ENCODE measurements around the gene TMEM45B. TPM values are rescaled to one million over a fixed set of nuclear protein-coding genes. Genes with fewer than 3 reads are reported as not detected.
A peak's percentile ranks its signal among the peaks of the same experiment; 100 is the strongest.

TMEM45B gene
- total RNA-seq, 5 donors from 2014 or later (not counting 1 experiment from before 2014, with no cell fraction given), result 1.4 to 22.7 (median 14.3) TPM

DNA sequence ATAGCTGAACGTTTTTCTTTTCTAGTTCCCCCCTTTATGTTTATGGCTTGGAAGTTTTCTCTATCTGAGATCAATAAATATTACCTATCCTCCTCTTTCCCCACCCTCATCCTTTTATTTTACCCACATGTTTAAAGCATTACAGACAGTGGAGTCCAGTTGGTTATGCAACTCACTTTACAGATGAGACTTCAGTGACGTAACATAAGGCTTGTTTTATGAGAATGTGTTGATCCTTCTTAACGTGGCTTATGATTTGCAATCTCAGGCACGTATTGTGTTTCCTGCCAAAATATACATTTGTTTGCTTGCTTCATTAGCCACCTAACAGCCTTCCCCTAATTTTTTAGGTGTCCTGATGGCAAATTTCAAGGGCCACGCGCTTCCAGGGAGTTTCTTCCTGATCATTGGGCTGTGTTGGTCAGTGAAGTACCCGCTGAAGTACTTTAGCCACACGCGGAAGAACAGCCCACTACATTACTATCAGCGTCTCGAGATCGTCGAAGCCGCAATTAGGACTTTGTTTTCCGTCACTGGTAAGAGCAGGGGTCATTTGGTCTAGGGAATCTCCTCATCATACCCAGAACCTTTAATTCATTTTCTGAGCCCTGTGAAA, 36.6 kb downstream of the TMEM45B start:
- peak overlapping the region; percentile 99 to 100 for H3K27ac Mint-ChIP-seq
- peaks cover 35 to 51% (median 40%) of the 10 kb centered on the region in 3 donors for H3K4me1 Mint-ChIP-seq
- POLR2A ChIA-PET, result interaction anchor here in 1 of 2 donors (0.8 kb wide), 1 partner anchor 218 kb away, joined by 4 read pairs; the partner anchor contains the start of gene APLP2

DNA sequence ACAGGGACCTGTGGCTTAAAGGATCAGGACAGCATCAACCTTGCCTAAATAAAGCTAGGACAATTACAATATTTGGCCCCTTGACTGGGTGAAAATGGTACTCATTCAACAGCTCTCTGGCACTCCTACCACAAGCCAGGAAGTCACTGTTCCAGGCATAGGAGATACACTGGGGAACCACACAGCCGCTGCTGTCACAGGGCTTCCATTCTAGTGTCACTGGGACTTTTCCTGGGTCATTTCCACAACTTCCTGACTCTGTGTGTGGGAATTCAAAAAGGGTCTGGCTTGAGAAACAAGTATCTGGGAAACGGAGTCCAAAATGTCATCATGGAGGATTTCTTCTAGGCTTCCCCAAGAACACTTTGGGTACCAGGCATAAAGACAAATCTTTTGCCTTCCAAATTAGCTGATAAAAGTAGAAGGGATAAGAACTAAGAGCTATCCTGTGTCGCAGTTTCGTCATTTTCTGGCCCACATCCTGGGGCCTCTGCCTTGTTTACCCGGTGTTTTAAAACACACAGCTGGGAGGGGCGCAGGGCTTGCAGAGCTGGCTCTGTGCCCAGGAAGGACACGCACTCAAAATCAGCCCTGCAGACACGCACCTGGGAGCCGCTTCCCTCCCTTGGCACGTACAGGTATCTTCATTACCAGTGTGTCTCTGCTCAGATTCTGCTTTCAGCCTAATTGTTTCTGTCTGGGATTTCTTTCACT, 38.0 kb downstream of the TMEM45B start:
- Histone ChIP-seq H3K27ac (ENCODE audit: low read length) (peak overlapping the region; percentile 92), H3K27me3 (replicated peaks in 1 of 2; ENCODE audit: control insufficient read depth in 2 of 2, extremely low read depth in 1 of 2, insufficient read depth in 2 of 2, low read length in 1 of 2) (no peaks in the 10 kb centered on the region), H3K36me3 (ENCODE audit: control insufficient read depth in 2 of 2, extremely low read depth in 1 of 2, insufficient read depth in 1 of 2, low read length in 1 of 2) (no peaks in the 10 kb centered on the region), H3K4me1 (ENCODE audit: control insufficient read depth in 1 of 2, extremely low read depth in 1 of 2, insufficient read depth in 2 of 2, low read length in 2 of 2) (peaks cover 11 to 24% of the 10 kb centered on the region in 2 experiments), H3K4me3 (ENCODE audit: control insufficient read depth in 1 of 2, extremely low read depth in 1 of 2, low read length in 1 of 2) (peak overlapping the region in 1 of 2 donors; percentile 6), H3K9me3 (no peaks in the 10 kb centered on the region)
- ATAC-seq (replicated peaks in 1 of 4) (peak; percentile 87 to 94 (median 88)), DNase-seq (peak; percentile 68 to 95 (median 87))
- ChIA-PET POLR2A (interaction anchor here (0.6 to 0.7 kb wide), 2 partner anchors 8 to 1160 kb away, joined by 4 to 5 read pairs; no protein-coding TSS in a partner anchor), CTCF (interaction anchor here in 1 of 2 donors (1.1 to 1.2 kb wide), 2 partner anchors 39 to 86 kb away, joined by 3 to 4 read pairs; partner anchors contain the start of gene TMEM45B)
- Mint-ChIP-seq H3K27ac (peak overlapping the region; percentile 99 to 100), H3K4me3 (peak overlapping the region; percentile 64 to 71 (median 66)), H3K9me3 (no peaks in the 10 kb centered on the region), H3K4me1 (peaks cover 39 to 62% (median 51%) of the 10 kb centered on the region in 3 donors), H3K27me3 (no peaks in the 10 kb centered on the region), H3K36me3 (peaks cover 42% of the 10 kb centered on the region)
- 10% methylated on average over 10 of the region's 10 CpGs for WGBS (ENCODE audit: insufficient coverage)

More for the DNA sequence above, 36.6 kb downstream of the TMEM45B start:
- CTCF ChIA-PET, result no interaction called here
- WGBS (ENCODE audit: insufficient coverage), result no CpG with 5 or more reads among the region's 15 CpGs
- H3K4me1 ChIP-seq (ENCODE audit: control insufficient read depth in 1 of 2, extremely low read depth in 1 of 2, insufficient read depth in 2 of 2, low read length in 2 of 2), result peaks cover 11 to 21% of the 10 kb centered on the region in 2 experiments
- H3K9me3 ChIP-seq, result no peaks in the 10 kb centered on the region
- Mint-ChIP-seq H3K9me3 (no peaks in the 10 kb centered on the region), H3K27me3 (no peaks in the 10 kb centered on the region), H3K36me3 (peaks cover 32% of the 10 kb centered on the region), H3K4me3 (peak overlapping the region in 1 of 3 donors; percentile 66)
- no peaks in the 10 kb centered on the region for H3K27me3 ChIP-seq (replicated peaks in 1 of 2; ENCODE audit: control insufficient read depth in 2 of 2, extremely low read depth in 1 of 2, insufficient read depth in 2 of 2, low read length in 1 of 2)
- no peak for ATAC-seq (replicated peaks in 1 of 4)
- DNase-seq, result no peak
- H3K4me3 ChIP-seq (ENCODE audit: control insufficient read depth in 1 of 2, extremely low read depth in 1 of 2, low read length in 1 of 2), result no peak overlapping the region
- peak overlapping the region; percentile 92 for H3K27ac ChIP-seq (ENCODE audit: low read length)
- H3K36me3 ChIP-seq (ENCODE audit: control insufficient read depth in 2 of 2, extremely low read depth in 1 of 2, insufficient read depth in 1 of 2, low read length in 1 of 2), result no peaks in the 10 kb centered on the region

DNA sequence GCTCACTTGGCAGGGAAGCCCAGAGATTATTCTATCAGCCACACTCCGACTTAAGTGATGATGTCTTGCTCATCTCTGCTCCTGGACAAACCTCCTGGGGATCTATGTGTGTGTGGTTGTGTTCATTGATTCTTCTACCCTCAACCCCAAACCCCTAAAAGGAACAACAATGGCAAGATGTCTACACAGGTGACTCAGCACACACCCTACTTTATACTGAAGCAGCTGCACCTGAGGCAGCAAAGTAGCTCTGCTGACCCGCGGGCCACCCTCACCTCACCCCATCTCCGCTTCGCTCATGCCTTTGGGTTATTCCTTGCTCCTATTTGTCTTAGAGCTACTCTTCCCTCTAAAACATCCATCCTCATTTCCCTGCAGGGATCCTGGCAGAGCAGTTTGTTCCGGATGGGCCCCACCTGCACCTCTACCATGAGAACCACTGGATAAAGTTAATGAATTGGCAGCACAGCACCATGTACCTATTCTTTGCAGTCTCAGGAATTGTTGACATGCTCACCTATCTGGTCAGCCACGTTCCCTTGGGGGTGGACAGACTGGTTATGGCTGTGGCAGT, 38.7 kb downstream of the TMEM45B start:
- Histone ChIP-seq H3K36me3 (ENCODE audit: control insufficient read depth in 2 of 2, extremely low read depth in 1 of 2, insufficient read depth in 1 of 2, low read length in 1 of 2) (no peaks in the 10 kb centered on the region), H3K27ac (ENCODE audit: low read length) (peak overlapping the region; percentile 92), H3K4me1 (ENCODE audit: control insufficient read depth in 1 of 2, extremely low read depth in 1 of 2, insufficient read depth in 2 of 2, low read length in 2 of 2) (peaks cover 11 to 24% of the 10 kb centered on the region in 2 experiments), H3K9me3 (no peaks in the 10 kb centered on the region), H3K27me3 (replicated peaks in 1 of 2; ENCODE audit: control insufficient read depth in 2 of 2, extremely low read depth in 1 of 2, insufficient read depth in 2 of 2, low read length in 1 of 2) (no peaks in the 10 kb centered on the region), H3K4me3 (ENCODE audit: control insufficient read depth in 1 of 2, extremely low read depth in 1 of 2, low read length in 1 of 2) (peak overlapping the region in 1 of 2 donors; percentile 6)
- H3K27ac Mint-ChIP-seq, result peak overlapping the region; percentile 99 to 100
- WGBS (ENCODE audit: insufficient coverage), result 95% methylated on average over 6 of the region's 7 CpGs
- no peaks in the 10 kb centered on the region for H3K27me3 Mint-ChIP-seq
- POLR2A ChIA-PET, result interaction anchor here in 1 of 2 donors (0.7 kb wide), 1 partner anchor 1161 kb away, joined by 5 read pairs; no protein-coding TSS in a partner anchor
- DNase-seq, result no peak
- H3K9me3 Mint-ChIP-seq, result no peaks in the 10 kb centered on the region
- peaks cover 45% of the 10 kb centered on the region for H3K36me3 Mint-ChIP-seq
- ATAC-seq (replicated peaks in 1 of 4), result peak in 3 of 4 experiments; percentile 56 to 62 (median 59)
- peak overlapping the region; percentile 64 to 71 (median 66) for H3K4me3 Mint-ChIP-seq
- H3K4me1 Mint-ChIP-seq, result peaks cover 45 to 68% (median 58%) of the 10 kb centered on the region in 3 donors
- CTCF ChIA-PET, result interaction anchor here in 1 of 2 donors (1.1 to 1.2 kb wide), 2 partner anchors 39 to 87 kb away, joined by 3 to 4 read pairs; partner anchors contain the start of gene TMEM45B

DNA sequence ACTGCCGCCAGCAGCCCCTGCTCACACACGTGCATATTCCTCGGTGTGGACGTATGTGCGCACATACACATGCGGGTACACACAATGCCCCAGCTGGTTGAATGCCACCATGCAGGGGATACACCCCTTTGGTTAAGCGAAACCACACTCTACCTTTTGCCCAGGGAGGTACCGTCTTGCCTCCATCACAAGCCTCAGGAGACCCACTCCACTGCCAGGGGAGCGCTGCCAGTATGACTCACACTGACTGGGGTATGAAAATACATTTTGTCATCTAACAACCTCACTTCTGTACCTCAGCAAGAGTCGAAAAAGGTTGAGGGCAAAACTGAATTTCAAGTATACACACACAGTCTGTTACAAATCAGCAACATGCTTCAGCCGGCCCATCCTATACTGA, 39.4 kb downstream of the TMEM45B start:
- peaks cover 49% of the 10 kb centered on the region for H3K36me3 Mint-ChIP-seq
- no peaks in the 10 kb centered on the region for H3K27me3 ChIP-seq (replicated peaks in 1 of 2; ENCODE audit: control insufficient read depth in 2 of 2, extremely low read depth in 1 of 2, insufficient read depth in 2 of 2, low read length in 1 of 2)
- CTCF ChIA-PET, result no interaction called here
- H3K9me3 ChIP-seq, result no peaks in the 10 kb centered on the region
- no peaks in the 10 kb centered on the region for H3K27me3 Mint-ChIP-seq
- peak overlapping the region in 2 of 3 donors; percentile 66 to 71 for H3K4me3 Mint-ChIP-seq
- DNase-seq (no peak), ATAC-seq (replicated peaks in 1 of 4) (no peak)
- no peak overlapping the region for H3K27ac ChIP-seq (ENCODE audit: low read length)
- peak overlapping the region; percentile 99 to 100 for H3K27ac Mint-ChIP-seq
- H3K9me3 Mint-ChIP-seq, result no peaks in the 10 kb centered on the region
- 93% methylated on average over 9 of the region's 11 CpGs for WGBS (ENCODE audit: insufficient coverage)
- H3K4me1 Mint-ChIP-seq, result peaks cover 53 to 76% (median 66%) of the 10 kb centered on the region in 3 donors
- peaks cover 0 to 3% of the 10 kb centered on the region in 2 donors for H3K36me3 ChIP-seq (ENCODE audit: control insufficient read depth in 2 of 2, extremely low read depth in 1 of 2, insufficient read depth in 1 of 2, low read length in 1 of 2)
- POLR2A ChIA-PET, result no interaction called here
- H3K4me1 ChIP-seq (ENCODE audit: control insufficient read depth in 1 of 2, extremely low read depth in 1 of 2, insufficient read depth in 2 of 2, low read length in 2 of 2), result peaks cover 11 to 30% of the 10 kb centered on the region in 2 experiments
- H3K4me3 ChIP-seq (ENCODE audit: control insufficient read depth in 1 of 2, extremely low read depth in 1 of 2, low read length in 1 of 2), result no peak overlapping the region

DNA sequence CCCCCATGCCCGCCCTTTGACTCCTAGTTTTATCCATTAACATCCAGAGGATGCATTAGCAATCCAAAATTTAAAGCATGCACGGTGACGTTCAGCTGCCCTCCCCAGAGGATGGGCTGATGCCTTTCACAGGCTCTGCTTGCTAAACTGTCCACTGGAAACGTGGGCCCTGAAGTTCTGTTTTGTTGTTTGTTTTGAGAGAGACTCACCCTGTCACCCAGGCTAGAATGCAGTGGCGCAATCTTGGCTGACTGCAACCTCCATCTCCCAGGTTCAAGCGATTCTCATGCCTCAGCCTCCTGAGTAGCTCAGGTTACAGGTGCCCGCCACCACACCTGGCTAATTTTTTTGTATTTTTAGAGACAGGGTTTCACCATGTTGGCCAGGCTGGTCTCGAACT, 40.4 kb downstream of the TMEM45B start:
- no peak for ATAC-seq (replicated peaks in 1 of 4)
- Mint-ChIP-seq H3K27ac (peak overlapping the region; percentile 29 to 100), H3K4me1 (peaks cover 53 to 78% (median 73%) of the 10 kb centered on the region in 3 donors), H3K36me3 (peaks cover 51% of the 10 kb centered on the region), H3K27me3 (no peaks in the 10 kb centered on the region), H3K4me3 (no peak overlapping the region), H3K9me3 (no peaks in the 10 kb centered on the region)
- 91% methylated on average over 4 of the region's 8 CpGs for WGBS (ENCODE audit: insufficient coverage)
- CTCF ChIA-PET, result interaction anchor here in 1 of 2 donors (1.0 kb wide), 1 partner anchor 40 kb away, joined by 3 read pairs; no protein-coding TSS in a partner anchor
- H3K4me3 ChIP-seq (ENCODE audit: control insufficient read depth in 1 of 2, extremely low read depth in 1 of 2, low read length in 1 of 2), result no peak overlapping the region
- peaks cover 13 to 39% of the 10 kb centered on the region in 2 experiments for H3K4me1 ChIP-seq (ENCODE audit: control insufficient read depth in 1 of 2, extremely low read depth in 1 of 2, insufficient read depth in 2 of 2, low read length in 2 of 2)
- peaks cover 0 to 7% of the 10 kb centered on the region in 2 donors for H3K36me3 ChIP-seq (ENCODE audit: control insufficient read depth in 2 of 2, extremely low read depth in 1 of 2, insufficient read depth in 1 of 2, low read length in 1 of 2)
- no peak overlapping the region for H3K27ac ChIP-seq (ENCODE audit: low read length)
- DNase-seq, result no peak
- no peaks in the 10 kb centered on the region for H3K9me3 ChIP-seq
- POLR2A ChIA-PET, result no interaction called here
- no peaks in the 10 kb centered on the region for H3K27me3 ChIP-seq (replicated peaks in 1 of 2; ENCODE audit: control insufficient read depth in 2 of 2, extremely low read depth in 1 of 2, insufficient read depth in 2 of 2, low read length in 1 of 2)

Data from T-cell (primary cell).